Esophagus muscularis mucosa (tissue), 4 donors: Measurements from ENCODE around the gene TUBB2B.

ENCODE experiments used
- CTCF ChIP-seq, 3 experiments: fragments of 200-600 bp in 2 of 3; fragments of 450-650 bp in 1 of 3; sonication (generic) in 2 of 3; IDR thresholded peaks; one replicate each; pipeline ENCODE4 v1.5.1; 2017 to 2019; ENCODE audit warnings: antibody characterized with exemption in 3 of 3, mild to moderate bottlenecking in 2 of 3, moderate library complexity in 1 of 3
- EP300 ChIP-seq: sonication (generic); formaldehyde crosslinking; IDR thresholded peaks from one replicate; pipeline ENCODE4 v1.6.1; 2017; ENCODE audit warnings: antibody characterized with exemption
- POLR2AphosphoS5 ChIP-seq, 2 donors: sonication (generic); formaldehyde crosslinking; IDR thresholded peaks; one replicate each; pipeline ENCODE4 v1.6.1; 2017; ENCODE audit warnings: antibody characterized with exemption in 2 of 2

- TF ChIP-seq POLR2AphosphoS5 (IDR thresholded peaks at IDR 0.05): no peak
- TF ChIP-seq EP300: no peak
- TF ChIP-seq CTCF (IDR thresholded peaks at IDR 0.05): no peak
Measured at GRCh38 chr6:3249821-3250220, 22.4 kb upstream of the TUBB2B start.
